GM12872 (cell line): Measurements from ENCODE around the gene LRPPRC.

Experiments used
- TF ChIP-seq, protein P1 (sequence below): IDR thresholded peaks from 3 replicates; pipeline ENCODE4 v1.5.1; 2011; ENCODE audit warnings: low read depth, mild to moderate bottlenecking, low read length, moderate library complexity; ENCODE audit not compliant: insufficient read depth

LRPPRC gene

GRCh38 chr2:44015239-44015638 lies 19.4 kb upstream of the LRPPRC start:
- TF ChIP-seq, protein P1, sequence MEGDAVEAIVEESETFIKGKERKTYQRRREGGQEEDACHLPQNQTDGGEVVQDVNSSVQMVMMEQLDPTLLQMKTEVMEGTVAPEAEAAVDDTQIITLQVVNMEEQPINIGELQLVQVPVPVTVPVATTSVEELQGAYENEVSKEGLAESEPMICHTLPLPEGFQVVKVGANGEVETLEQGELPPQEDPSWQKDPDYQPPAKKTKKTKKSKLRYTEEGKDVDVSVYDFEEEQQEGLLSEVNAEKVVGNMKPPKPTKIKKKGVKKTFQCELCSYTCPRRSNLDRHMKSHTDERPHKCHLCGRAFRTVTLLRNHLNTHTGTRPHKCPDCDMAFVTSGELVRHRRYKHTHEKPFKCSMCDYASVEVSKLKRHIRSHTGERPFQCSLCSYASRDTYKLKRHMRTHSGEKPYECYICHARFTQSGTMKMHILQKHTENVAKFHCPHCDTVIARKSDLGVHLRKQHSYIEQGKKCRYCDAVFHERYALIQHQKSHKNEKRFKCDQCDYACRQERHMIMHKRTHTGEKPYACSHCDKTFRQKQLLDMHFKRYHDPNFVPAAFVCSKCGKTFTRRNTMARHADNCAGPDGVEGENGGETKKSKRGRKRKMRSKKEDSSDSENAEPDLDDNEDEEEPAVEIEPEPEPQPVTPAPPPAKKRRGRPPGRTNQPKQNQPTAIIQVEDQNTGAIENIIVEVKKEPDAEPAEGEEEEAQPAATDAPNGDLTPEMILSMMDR: no peak

- TF ChIP-seq, protein P1: no peak
These were observed 14.5 kb upstream of the LRPPRC start for GRCh38 chr2:44010266-44010665.

- TF ChIP-seq, protein P1: peak; percentile 18; the same call in 1 of the 3 replicates
These were observed 13.4 kb upstream of the LRPPRC start for GRCh38 chr2:44009136-44009735.

GRCh38 chr2:44005846-44006245 lies 10.1 kb upstream of the LRPPRC start:
- TF ChIP-seq, protein P1: no peak

DNA sequence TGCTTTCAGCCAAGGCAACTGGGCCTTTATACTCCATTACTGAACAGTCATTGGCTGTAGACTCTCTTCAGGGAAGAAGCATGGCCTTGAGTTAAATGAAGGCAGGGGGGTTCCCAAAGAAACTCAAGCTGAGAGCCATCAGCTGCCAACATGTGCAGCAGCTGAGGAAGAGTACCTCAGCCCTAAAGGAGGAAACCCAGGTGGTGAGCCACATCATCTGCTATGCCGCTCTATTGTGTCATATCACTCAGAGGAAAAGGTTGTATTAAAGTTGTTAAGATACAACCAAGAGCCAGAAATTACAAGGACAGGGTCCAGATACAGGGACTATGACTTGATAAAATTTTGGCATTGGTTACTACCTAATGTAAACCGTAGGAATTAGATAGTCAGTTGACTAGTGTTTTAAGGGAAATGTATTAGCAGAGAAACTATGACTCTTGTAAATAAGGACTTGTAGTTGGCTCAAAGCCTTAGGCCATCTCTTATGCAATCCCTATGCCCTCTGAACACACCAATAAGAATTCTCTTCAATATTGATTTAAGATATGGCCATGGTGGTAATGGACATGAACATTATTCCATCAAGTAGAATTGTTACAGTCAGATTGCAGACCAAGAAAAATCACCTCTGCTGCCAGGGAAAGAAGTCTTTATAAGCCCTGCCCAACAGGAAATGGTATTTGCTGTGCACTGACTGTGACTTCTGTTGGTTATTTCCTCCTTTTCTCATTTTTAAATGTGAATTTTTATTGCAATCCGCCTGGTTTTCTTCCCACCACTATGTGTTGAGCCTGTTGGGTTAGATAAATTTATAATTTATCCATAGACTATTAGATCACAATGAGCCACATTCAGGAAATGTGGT lies 9.2 kb upstream of the LRPPRC start:
- TF ChIP-seq, protein P1: no peak

DNA sequence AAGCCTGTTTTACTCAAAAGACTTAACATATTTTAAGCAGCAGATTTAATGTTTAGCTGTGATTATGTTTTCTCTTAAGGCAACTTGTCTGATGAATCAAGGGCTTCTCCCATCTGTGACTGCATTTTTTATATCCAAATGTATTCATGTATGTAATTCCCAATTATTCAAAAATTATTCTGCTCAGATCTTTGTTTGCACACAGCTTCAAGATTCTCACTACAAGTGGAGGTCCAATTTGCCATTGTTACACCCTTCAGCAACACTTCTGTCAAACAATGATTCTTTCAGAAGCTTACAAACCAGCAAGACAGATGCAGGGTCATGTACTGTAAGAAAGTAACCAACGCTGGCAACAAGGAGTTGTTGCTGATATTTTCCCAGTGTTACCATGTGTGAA lies 5.9 kb upstream of the LRPPRC start:
- TF ChIP-seq, protein P1: no peak

- TF ChIP-seq, protein P1: no peak
These were observed 2.5 kb upstream of the LRPPRC start for GRCh38 chr2:43998263-43998662.
